Liver (tissue), 9 donors: ENCODE measurements around the gene ACSL1. TPM values are rescaled to one million over a fixed set of nuclear protein-coding genes. Genes with fewer than 3 reads are reported as not detected.
A peak's percentile ranks its signal among the peaks of the same experiment; 100 is the strongest.

Experiments
- DNase-seq: peaks from one replicate; pipeline ENCODE4 v3.0.0-alpha.2; 2017; ENCODE audit warnings: low spot score
- H3K27ac ChIP-seq, 2 donors: one replicate each; pipeline ENCODE4 v1.7.0; 2013; ENCODE audit warnings: inconsistent platforms in 2 of 2, low read length in 2 of 2, control low read depth in 1 of 2, low read depth in 1 of 2, mild to moderate bottlenecking in 1 of 2
- H3K27me3 ChIP-seq, 4 donors: one replicate each; pipeline versions ENCODE4 v1.6.1 to v1.7.0; 2013; ENCODE audit warnings: low read length in 3 of 4, inconsistent platforms in 1 of 4, mild to moderate bottlenecking in 1 of 4, moderate library complexity in 1 of 4; ENCODE audit not compliant: control insufficient read depth in 4 of 4, insufficient read depth in 4 of 4
- H3K36me3 ChIP-seq, 4 donors: one replicate each; pipeline versions ENCODE4 v1.6.1 to v1.7.0; 2013; ENCODE audit warnings: low read length in 3 of 4, mild to moderate bottlenecking in 3 of 4, low read depth in 1 of 4, moderate library complexity in 1 of 4; ENCODE audit not compliant: control insufficient read depth in 4 of 4, insufficient read depth in 3 of 4
- H3K4me1 ChIP-seq, 4 donors: one replicate each; pipeline versions ENCODE4 v1.6.1 to v1.7.0; 2013; ENCODE audit warnings: low read length in 3 of 4, mild to moderate bottlenecking in 3 of 4, moderate library complexity in 1 of 4; ENCODE audit not compliant: control insufficient read depth in 4 of 4, insufficient read depth in 4 of 4
- H3K4me3 ChIP-seq, 3 donors: one replicate each; pipeline versions ENCODE4 v1.6.1 to v1.7.0; 2013; ENCODE audit warnings: low read length in 3 of 3, control low read depth in 1 of 3, low read depth in 1 of 3, mild to moderate bottlenecking in 1 of 3
- H3K9ac ChIP-seq, 2 donors: one replicate each; pipeline ENCODE4 v1.7.0; 2013; ENCODE audit warnings: low read length in 2 of 2, mild to moderate bottlenecking in 2 of 2, moderate library complexity in 2 of 2, control low read depth in 1 of 2, low read depth in 1 of 2
- H3K9me3 ChIP-seq, 4 donors: one replicate each; pipeline versions ENCODE4 v1.6.1 to v1.7.0; 2013; ENCODE audit warnings: low read length in 3 of 4; ENCODE audit not compliant: control insufficient read depth in 4 of 4
- ATF3 ChIP-seq: IDR thresholded peaks from 2 replicates; pipeline ENCODE4 v1.6.1; 2016; ENCODE audit warnings: antibody characterized with exemption
- CTCF ChIP-seq: fragments of 150-350 bp; IDR thresholded peaks from 2 replicates; pipeline ENCODE4 v1.5.1; 2017; ENCODE audit warnings: improper control_type of control experiment, low read depth, low read length; ENCODE audit not compliant: missing input control
- EGR1 ChIP-seq, 2 donors: IDR thresholded peaks; 2 replicates each; pipeline ENCODE4 v1.6.1; 2016 to 2018; ENCODE audit warnings: antibody characterized with exemption in 2 of 2, low read depth in 2 of 2
- FOXA1 ChIP-seq: IDR thresholded peaks from 2 replicates; pipeline ENCODE4 v1.6.1; 2016; ENCODE audit warnings: antibody characterized with exemption
- FOXA2 ChIP-seq: IDR thresholded peaks from 2 replicates; pipeline ENCODE4 v1.6.1; 2016; ENCODE audit warnings: antibody characterized with exemption
- HNF4A ChIP-seq, 2 donors: conservative IDR thresholded peaks; 2 replicates each; pipeline ENCODE4 v1.6.1; 2016; ENCODE audit warnings: antibody characterized with exemption in 2 of 2, mild to moderate bottlenecking in 2 of 2
- HNF4G ChIP-seq: IDR thresholded peaks from 2 replicates; pipeline ENCODE4 v1.6.1; 2016; ENCODE audit warnings: antibody characterized with exemption
- JUND ChIP-seq, 2 donors: IDR thresholded peaks; 2 replicates each; pipeline ENCODE4 v1.6.1; 2016; ENCODE audit warnings: antibody characterized with exemption in 2 of 2
- MAX ChIP-seq: IDR thresholded peaks from 2 replicates; pipeline ENCODE4 v1.6.1; 2016; ENCODE audit warnings: antibody characterized with exemption
- RAD21 ChIP-seq, 2 donors: IDR thresholded peaks; 2 replicates each; pipeline ENCODE4 v1.6.1; 2016; ENCODE audit warnings: antibody characterized with exemption in 2 of 2, mild to moderate bottlenecking in 2 of 2
- REST ChIP-seq: IDR thresholded peaks from 2 replicates; pipeline ENCODE4 v1.6.1; 2016; ENCODE audit warnings: antibody characterized with exemption, mild to moderate bottlenecking
- RXRA ChIP-seq, 2 donors: IDR thresholded peaks; 2 replicates each; pipeline ENCODE4 v1.6.1; 2017 to 2018; ENCODE audit warnings: antibody characterized with exemption in 2 of 2, mild to moderate bottlenecking in 1 of 2
- SP1 ChIP-seq: IDR thresholded peaks from 2 replicates; pipeline ENCODE4 v1.6.1; 2018; ENCODE audit warnings: antibody characterized with exemption, mild to moderate bottlenecking
- TAF1 ChIP-seq: conservative IDR thresholded peaks from 2 replicates; pipeline ENCODE4 v1.6.1; 2016; ENCODE audit warnings: antibody characterized with exemption, mild to moderate bottlenecking
- ZBTB33 ChIP-seq: IDR thresholded peaks from 2 replicates; pipeline ENCODE4 v1.6.1; 2016; ENCODE audit warnings: antibody characterized with exemption
- WGBS: extraction: QIAGEN DNeasy Blood & Tissue Kit; methylation state at CpG from one replicate; pipeline ENCODE4 v1.1.7; 2013; 5-methylcytosine and 5-hydroxymethylcytosine counted together
- polyA plus RNA-seq, 2 donors: library from polyadenylated mRNA; stranded (reverse) in 1 of 2; unstranded in 1 of 2; fragments of 200-250 nt in 1 of 2; fragments of >200 nt in 1 of 2; fragmentation: Nextera tagmentation in 1 of 2; extraction: Ambion mirVana in 1 of 2; gene quantifications; one replicate each; pipeline versions ENCODE4 v1.2.1 to v1.2.3, GENCODE V29; 2013 to 2015
- total RNA-seq, 2 donors: library from RNA; depleted of rRNA; stranded (reverse); fragments of >200 nt; gene quantifications; one replicate each; pipeline ENCODE4 v1.2.3, GENCODE V29; 2014
- donor health status: healthy.
- donor health status: healthy.
- donor health status: healthy.
- donor health status: healthy.
- donor health status: healthy.

ACSL1 gene
- total and polyA plus RNA-seq, 4 donors = 210 to 2,226 (median 878) TPM

- Histone ChIP-seq H3K4me3 (no peak overlapping the region), H3K27me3 (no peaks in the 10 kb centered on the region), H3K9me3 (no peaks in the 10 kb centered on the region), H3K9ac (no peak overlapping the region), H3K36me3 (peaks cover 0 to 11% (median 7%) of the 10 kb centered on the region in 4 donors), H3K27ac (peak overlapping the region; percentile 44 to 60), H3K4me1 (peaks cover 9 to 74% (median 57%) of the 10 kb centered on the region in 4 donors)
- no peak for TF ChIP-seq ATF3
- TF ChIP-seq SP1 = no peak
- DNase-seq = no peak
- WGBS = 87% methylated on average over 1 of the region's 1 CpG
Observed at GRCh38 chr4:184806711-184807110, 19.1 kb downstream of the ACSL1 start.

GRCh38 chr4:184806229-184806550 lies 19.6 kb downstream of the ACSL1 start:
- no peak for TF ChIP-seq CTCF
- TF ChIP-seq SP1 = no peak
- TF ChIP-seq EGR1 (IDR thresholded peaks at IDR 0.05; ENCODE audit: low read depth in 2 of 2) = no peak
- no peak for TF ChIP-seq TAF1
- no peak for TF ChIP-seq RXRA (IDR thresholded peaks at IDR 0.05)
- TF ChIP-seq RAD21 (IDR thresholded peaks at IDR 0.05) = no peak
- TF ChIP-seq JUND (IDR thresholded peaks at IDR 0.05) = no peak
- TF ChIP-seq MAX = no peak
- TF ChIP-seq HNF4A (conservative IDR thresholded peaks at IDR 0.05) = no peak
- no peaks in the 10 kb centered on the region for H3K9me3 ChIP-seq
- peak overlapping the region in 2 of 3 donors; percentile 27 to 52 for H3K4me3 ChIP-seq
- H3K9ac ChIP-seq = peak overlapping the region; percentile 46 to 80
- 48% methylated on average over 2 of the region's 2 CpGs for WGBS
- no peak for DNase-seq
- no peaks in the 10 kb centered on the region for H3K27me3 ChIP-seq
- H3K36me3 ChIP-seq = peaks cover 0 to 16% (median 8%) of the 10 kb centered on the region in 4 donors
- H3K27ac ChIP-seq = peak overlapping the region; percentile 84 to 85
- H3K4me1 ChIP-seq = peaks cover 9 to 75% (median 58%) of the 10 kb centered on the region in 4 donors

GRCh38 chr4:184805462-184806228 lies 20.1 kb downstream of the ACSL1 start:
- DNase-seq = peak; percentile 74
- peak overlapping the region; percentile 84 to 85 for H3K27ac ChIP-seq
- H3K36me3 ChIP-seq = peaks cover 2 to 21% (median 11%) of the 10 kb centered on the region in 4 donors
- no peaks in the 10 kb centered on the region for H3K9me3 ChIP-seq
- H3K4me1 ChIP-seq = peaks cover 9 to 77% (median 58%) of the 10 kb centered on the region in 4 donors
- H3K9ac ChIP-seq = peak overlapping the region; percentile 75 to 80
- WGBS = 32% methylated on average over 11 of the region's 11 CpGs
- H3K4me3 ChIP-seq = peak overlapping the region; percentile 52 to 88 (median 76)
- H3K27me3 ChIP-seq = no peaks in the 10 kb centered on the region
- no peak for TF ChIP-seq HNF4G
- TF ChIP-seq CTCF = no peak
- peak; percentile 95 for TF ChIP-seq TAF1
- no peak for TF ChIP-seq ATF3
- peak; percentile 17 to 55 for TF ChIP-seq JUND (IDR thresholded peaks at IDR 0.05)
- TF ChIP-seq RXRA (IDR thresholded peaks at IDR 0.05) = peak; percentile 99
- TF ChIP-seq FOXA2 = peak; percentile 54
- peak; percentile 90 for TF ChIP-seq REST
- peak; percentile 97 for TF ChIP-seq SP1
- peak in 1 of 2 donors; percentile 66 for TF ChIP-seq EGR1 (IDR thresholded peaks at IDR 0.05; ENCODE audit: low read depth in 2 of 2)
- no peak for TF ChIP-seq FOXA1
- peak; percentile 78 for TF ChIP-seq ZBTB33
- peak in 1 of 2 donors; percentile 59 for TF ChIP-seq RAD21 (IDR thresholded peaks at IDR 0.05)
